HG03558 (cell line): ENCODE measurements around the gene IVD.

Source experiments
- ATAC-seq: cut with Tn5 transposase; IDR thresholded peaks from one replicate; pipeline ENCODE4 v1.9.1; 2021; ENCODE audit warnings: moderate number of reproducible peaks; ENCODE audit not compliant: unreplicated experiment; ENCODE audit errors: extremely low read depth

IVD gene

DNA sequence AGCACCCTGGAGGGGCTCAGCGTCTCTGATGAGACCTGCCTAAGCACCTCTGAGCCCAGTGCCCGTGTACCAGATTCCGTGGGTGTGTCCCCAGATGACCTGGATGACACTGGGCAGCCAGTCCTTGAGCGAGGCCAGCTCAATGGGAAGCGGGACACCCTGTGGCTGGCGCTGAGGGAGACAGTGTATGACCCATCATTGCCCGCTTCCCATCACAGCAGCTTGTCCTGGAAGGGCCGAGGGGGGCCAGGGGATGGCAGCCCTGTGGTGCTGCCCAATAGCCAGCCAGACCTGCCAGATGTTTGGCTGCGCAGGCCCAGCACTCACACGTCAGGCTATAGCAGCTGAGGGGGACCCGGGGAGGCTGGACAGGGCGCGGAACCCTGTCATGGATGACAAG lies 35.6 kb upstream of the IVD start:
- ATAC-seq, result no peak

DNA sequence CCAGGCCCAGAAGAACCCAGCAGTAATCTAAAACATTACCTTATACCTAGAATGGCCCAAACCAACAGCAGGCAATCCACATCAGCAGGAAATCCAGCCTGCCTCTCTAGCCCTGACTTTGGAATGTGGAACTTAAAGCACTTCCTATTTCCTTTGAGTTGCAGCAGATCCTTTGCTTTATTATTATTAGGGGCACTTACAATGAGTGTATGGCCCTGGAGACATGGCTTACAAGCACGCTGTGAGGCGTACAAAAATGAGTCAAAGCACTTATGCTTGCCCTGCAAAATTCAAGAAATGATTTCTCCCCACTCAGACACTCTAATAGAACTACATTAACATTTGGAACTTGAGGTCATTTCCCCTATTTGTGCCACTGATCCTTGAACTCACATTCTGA lies 32.6 kb upstream of the IVD start:
- ATAC-seq, result no peak

DNA sequence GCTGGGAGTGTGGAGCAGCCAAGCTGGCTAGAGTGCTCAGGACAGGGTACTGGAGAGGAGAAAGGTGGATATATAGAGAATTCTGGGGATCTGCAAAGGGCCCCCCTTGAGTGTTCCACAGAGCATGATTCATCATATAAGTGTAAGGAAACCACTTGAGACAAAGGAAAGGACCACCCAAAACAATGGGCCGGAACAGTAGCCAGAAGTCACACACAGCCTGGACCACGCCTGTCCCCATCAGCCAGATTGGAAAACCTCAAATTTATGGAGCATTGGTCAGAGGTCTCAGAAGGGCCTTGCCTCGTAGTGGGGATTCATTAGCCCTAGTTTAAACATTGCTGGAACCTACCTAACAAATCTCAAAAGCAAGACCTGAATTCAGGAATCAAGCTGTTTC lies 28.0 kb upstream of the IVD start:
- no peak for ATAC-seq

DNA sequence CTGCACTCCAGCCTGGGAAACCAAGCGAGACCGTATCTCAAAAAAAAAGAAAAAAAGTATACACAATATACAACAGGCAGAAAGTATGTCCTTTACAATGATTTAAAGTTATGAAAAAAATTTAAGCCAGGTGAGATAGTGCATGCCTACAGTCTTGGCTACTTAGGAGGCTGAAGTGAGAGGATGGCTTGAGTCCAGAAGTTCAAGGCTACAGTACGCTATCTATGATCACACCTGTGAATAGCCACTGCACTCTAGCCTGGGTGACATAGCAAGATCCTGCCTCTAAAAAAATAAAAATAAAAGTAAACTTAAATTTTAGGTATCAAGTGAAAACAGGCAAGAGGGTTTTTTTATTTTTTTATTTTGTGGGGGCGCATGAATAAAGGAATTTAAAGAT lies 26.2 kb upstream of the IVD start:
- ATAC-seq, result no peak

DNA sequence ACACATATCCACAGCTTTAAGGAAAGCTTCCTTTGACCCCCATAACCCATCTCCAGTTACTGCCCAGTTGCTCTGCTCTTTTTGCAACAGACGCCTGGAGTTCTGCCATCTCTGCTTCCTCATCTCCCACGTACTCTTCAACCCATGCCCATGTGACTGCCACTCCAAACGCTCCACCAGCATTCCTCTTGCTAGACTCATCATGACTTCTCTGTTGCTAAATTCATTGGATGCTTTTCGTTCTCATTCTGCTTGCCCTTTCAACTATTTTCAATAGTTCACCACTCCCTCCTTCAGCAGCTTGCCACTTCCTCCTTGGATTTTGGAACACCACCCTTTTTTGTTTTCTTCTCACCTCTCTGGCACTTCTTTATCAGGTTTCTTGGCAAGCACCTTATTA lies 25.7 kb upstream of the IVD start:
- ATAC-seq, result no peak

DNA sequence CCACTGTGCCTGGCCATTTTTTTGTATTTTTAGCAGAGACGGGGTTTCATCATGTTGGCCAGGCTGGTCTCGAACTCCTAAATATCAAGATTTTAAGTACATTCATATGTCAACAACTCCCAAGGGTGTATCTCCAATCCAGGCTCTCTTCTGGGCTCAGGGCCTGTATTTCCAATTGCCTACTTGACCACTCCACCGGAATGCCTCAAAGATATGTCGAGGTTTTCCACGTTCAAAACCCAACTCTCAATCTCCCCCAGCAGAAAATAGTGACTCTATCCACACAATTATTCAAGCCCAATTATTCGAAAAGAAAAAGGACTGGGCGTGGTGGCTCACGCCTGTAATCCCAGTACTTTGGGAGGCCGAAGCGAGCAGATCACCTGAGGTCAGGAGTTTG lies 25.0 kb upstream of the IVD start:
- no peak for ATAC-seq

DNA sequence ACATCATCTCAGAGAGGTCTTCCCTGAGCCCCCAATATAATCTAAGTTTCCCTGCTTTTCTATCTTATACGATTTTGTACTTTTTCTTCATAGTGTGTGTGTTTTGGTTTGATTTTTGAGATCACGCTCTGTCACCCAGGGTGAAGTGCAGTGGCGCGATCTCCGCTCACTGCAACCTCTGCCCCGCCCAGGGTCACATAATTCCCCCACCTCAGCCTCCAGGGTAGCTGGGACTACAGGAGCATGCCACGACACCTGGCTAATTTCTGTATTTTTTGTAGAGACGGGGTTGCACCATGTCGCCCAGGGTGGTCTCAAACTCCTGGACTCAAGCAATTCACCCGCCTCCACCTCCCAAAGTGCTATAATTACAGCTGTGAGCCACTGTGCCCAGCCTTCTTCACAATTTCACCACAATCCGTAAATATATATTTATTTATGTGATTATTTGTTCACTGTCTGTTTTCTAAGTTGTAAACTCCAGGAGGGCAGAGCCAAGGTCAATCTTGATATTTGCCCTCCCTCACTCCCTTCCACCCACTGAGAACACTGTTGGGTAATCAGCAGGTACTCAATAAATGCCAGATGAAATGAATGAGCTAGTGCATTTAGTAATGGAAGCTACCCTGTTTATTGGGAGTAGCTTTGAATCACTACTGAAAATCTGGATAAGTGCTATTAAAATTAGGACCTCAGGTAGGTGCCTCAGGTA lies 23.6 kb upstream of the IVD start:
- ATAC-seq, result no peak

DNA sequence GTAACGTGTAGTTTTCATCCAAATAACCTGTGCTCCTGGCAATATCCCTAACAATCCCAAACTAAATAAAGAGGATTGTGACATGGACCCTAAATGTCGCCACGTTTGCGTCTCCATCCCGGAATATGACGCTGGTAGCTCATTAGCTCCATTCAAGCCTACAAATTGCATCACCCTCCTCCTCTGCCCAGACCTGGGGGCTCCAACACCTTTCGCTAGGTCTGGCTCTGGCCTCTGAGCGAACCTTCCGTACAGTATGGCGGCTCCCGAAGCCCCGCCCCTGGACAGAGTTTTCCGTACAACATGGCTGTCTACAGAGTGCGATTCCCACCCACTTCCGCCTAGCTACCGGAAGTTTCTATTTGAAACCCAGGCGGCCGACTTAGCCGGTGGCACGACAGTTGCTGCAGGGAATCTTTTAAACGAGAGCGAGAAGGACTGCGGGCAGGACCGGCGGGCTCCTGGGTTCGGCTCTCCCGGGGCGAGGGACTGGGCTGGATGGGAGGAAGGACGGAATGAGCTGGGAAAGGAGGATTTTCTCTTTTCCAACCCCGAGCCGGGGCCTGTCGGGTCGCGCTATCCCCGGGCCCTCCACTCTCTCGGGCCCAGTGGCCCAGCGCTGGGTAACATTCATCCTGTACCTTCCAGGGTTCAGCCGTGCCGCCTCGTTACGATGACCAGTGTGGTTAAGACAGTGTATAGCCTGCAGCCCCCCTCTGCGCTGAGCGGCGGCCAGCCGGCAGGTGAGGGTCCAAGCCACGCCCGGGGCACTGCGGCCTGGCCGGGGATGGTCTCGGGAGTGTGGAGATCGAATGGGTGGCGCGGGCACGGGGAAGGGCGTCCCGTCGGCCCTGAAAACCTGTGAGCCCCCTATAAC lies 22.8 kb upstream of the IVD start, which contains the start of gene KNSTRN:
Gene KNSTRN (plus strand): TSS at position 142 of the 877 bp plus-strand sequence. CDS start 115 bp downstream, at position 257.
- peak; percentile 74 for ATAC-seq

DNA sequence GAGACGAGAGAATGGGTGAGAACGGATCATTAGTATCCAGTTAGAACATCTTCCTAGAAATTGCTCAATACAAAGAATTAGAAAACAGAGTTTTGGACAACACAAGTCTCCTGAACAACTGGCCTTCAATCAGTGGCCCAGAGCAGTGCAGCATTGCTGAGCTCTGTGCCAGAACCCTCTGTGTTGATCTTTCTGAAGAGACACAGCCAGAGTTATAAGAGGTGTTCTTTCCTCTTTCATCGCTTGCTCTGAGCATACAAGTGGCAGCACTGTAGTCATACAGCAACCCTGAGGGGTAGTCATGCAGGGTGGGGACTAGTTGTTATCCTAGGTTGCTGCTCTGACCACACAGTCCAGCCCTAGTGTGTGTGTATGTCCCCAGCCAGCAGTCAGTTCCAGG lies 19.1 kb upstream of the IVD start:
- ATAC-seq, result no peak

DNA sequence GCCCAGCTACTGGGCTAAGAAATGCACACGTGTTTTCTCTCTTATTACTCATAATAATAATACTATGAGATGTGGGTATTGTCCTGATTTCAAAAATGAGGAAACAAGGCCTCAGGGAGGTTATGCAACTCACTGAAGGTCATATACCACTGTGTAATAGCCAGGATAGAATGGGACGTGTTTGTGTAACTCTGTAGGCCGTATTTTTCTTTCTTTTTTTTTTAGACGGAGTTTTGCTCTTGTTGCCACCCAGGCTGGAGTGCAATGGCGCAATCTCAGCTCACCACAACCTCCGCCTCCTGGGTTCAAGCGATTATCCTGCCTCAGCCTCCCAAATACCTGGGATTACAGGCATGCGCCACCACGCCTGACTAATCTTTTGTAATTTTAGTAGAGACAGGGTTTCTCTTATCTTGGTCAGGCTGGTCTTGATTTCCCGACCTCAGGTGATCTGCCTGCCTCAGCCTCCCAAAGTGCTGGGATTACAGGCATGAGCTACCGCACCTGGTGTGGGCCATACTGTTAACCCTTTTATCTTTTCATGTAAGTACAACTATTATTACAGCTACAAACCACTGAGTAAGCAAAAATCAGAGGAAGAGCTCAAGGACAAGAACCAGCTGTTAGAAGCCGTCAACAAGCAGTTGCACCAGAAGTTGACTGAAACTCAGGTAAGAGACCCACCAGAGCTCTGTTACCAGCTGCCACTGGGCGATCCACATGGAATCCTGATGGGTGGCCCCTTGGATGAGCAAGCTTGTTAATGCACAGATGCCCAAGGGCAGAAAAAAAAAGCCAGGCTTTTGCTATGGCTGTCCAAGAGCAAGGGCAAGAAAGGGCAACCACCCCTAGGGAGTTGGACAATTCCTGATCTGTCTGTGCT lies 16.4 kb upstream of the IVD start:
- ATAC-seq, result no peak

DNA sequence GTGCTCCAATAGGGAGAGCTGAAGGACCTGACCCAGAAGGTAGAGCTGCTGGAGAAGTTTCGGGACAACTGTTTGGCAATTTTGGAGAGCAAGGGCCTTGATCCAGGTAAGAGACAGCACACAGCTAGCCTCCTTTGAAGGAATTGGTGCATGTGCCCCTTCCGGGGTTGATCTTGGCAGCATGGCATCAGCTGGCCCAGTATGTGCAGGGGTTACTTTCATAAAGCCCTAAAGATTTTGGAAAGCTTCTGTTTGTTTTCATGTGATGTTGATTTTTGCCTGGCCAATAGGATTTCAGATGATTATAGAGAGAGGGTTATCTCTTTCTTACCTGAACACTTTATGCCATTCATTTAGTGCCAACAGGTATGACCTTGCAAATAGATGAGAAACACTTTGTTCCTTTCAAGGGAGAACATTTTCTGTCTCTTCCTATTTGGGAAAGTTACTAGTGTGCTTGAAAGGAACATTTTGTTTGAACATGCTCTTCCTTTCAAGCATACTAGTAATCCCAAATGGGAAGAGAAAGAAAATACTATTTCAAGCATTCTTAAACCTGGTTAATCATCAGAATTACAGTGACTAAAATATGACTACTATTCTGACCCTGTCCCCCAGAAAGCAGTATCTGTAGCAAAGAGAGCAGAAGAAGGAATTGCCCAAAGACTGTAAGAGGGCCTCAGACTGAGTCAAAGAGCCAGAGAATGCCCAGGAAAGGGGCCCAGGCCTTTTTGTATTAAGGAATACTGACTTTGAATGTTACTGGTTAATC lies 15.6 kb upstream of the IVD start:
- no peak for ATAC-seq

DNA sequence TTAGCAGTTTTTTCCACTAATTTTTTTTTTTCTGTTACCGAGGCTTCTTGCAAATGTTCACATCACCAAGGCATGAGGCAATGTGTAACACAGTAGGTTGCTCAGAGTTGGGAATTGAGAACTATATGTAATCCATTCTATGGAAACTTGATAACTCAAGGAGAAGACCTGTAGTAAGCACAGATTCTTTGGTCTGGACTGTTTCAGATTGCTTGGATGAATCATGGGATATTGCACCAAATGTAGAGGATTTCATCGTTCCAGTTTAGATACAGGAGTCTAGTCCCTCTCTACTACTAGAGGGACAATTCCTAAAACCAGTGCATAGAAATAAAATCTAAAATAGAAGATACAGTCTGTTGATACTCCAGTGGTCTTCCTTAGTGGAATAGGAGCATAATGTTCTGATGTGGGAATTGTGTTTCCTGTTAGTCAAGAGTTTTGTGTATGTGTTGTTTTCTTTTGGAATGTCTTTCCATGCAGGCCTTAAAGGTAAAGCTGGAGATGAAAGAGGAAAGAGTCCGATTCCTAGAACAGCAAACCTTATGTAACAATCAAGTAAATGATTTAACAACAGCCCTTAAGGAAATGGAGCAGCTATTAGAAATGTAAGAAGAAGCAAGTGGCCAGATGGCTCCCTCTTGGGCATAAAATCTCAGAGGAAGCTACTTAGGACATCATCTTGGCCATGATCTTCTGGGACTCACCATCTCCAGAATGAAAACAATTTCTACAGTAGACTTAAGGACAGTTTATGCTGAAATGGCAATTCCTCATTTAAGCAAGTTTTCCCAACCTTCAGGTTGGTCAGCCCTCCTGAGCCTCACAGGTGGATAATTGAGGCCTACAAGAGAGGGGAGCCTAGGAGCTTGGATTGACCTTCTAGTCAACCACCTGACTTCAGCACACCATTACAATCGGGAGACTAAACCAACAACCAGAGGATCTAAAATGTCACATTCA lies 12.3 kb upstream of the IVD start:
- no peak for ATAC-seq

DNA sequence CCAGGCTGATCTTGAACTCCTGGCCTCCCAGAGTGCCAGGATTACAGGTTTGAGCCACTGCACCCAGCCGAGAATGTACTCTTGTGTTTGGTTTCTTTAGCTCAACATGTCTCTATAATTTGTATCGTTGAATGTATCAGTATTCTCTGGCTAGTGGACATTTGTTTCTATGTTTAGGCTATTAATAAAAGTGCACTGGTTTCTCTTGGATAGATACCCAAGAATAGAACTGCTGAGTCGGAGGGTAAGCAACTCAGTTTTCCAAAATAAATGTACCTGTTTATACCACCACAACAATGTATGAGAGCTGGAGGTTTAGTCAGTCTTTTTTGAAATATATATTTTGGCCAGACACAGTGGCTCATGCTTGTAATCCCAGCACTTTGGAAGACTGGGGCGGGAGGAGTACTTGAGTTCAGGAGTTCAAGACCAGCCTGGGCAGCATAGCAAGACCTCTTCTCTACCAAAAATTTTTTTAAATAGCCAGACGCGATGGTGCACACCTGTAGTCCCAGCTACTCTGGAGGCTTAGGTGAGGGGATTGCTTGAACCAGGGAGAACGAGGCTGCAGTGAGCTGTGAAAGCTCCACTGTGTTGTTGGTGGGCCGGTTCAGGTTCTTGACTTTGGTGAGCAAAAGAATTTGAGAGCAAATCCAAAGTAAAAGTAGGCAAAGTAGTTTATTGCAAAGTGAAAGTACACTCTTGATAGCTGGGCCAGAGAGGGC lies 7.7 kb upstream of the IVD start:
- no peak for ATAC-seq

DNA sequence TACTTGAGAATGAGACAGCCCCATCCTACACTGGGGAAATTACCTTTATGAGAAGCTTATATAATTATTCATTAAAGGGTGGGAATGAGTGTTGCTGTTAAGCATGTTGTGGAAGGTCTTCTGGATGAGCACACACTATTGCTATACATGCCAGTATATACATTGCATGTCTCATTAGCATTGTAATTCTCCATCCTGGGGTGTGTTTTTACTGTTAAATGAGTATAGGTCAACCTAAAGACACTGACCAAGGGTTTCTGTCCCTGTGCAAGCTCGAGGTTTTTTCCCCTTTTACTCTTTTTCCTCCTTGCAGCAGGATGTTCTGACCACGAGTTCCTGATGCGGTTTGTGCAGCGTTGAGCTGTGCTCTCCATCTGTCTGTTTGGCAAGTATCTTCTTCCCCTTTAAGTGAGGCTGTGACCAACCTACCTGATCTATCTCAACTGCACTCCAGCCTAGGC lies 7.2 kb upstream of the IVD start:
- no peak for ATAC-seq

DNA sequence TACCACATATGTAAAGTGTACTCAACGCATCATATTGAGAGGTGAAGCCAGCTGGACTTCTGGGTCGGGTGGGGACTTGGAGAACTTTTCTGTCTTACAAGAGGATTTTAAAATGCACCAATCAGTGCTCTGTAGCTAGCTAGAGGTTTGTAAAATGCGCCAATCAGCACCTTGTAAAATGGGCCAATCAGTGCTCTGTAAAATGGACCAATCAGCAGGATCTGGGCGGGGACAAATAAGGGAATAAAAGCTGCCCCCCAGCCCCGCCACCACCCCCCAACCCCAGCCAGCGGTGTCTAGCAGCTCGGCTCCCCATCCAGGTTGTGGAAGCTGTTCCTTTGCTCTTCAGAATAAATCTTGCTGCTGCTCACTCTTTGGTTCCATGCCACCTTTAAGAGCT lies 6.2 kb upstream of the IVD start:
- ATAC-seq, result no peak

DNA sequence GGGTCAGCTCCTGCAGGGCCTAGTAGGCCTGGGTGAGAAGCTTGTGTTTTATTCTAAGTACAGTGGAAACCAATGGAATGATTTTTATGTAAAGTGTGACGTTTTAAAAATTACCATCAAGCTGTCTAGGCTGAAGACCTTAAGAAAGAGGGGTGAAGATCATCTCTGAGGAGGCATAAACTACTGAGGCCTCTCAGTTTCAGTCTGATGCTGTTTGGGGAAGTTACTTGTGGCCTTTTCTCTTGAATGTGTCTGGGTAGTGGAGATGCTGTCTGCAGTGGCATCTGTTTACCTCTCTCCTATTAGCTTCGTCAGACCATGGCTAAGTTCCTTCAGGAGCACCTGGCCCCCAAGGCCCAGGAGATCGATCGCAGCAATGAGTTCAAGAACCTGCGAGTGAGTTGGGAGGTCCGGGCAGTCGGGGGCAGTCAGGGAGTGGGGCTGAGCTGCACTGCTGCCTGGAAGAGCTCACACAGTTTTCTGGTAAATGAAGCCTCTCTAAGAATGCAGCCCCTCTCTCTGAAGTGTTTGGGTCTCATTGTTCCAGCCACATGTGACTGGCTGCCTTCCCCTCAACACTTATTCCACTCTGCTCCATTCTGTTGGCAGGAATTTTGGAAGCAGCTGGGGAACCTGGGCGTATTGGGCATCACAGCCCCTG lies 1.9 kb downstream of the IVD start:
- no peak for ATAC-seq

DNA sequence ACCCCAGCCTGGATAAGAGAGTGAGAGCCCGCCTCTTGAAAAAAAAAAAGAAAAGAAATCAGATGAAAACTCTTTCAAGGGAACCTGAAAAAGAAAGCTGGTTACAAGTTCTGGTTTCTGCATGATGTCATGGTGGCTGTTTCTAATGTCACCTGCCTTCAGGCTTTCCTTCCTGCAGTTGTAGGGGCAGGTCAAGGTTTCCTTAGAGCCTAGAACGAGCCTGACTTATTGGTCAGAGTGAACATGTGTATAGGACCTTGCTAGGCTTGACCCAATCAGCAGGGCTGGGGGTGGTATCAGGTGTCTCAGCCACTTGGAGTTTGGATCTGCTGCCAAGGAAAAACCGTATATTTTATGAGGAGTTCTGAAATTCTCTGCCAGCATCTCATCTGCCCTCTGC lies 3.8 kb downstream of the IVD start:
- no peak for ATAC-seq

DNA sequence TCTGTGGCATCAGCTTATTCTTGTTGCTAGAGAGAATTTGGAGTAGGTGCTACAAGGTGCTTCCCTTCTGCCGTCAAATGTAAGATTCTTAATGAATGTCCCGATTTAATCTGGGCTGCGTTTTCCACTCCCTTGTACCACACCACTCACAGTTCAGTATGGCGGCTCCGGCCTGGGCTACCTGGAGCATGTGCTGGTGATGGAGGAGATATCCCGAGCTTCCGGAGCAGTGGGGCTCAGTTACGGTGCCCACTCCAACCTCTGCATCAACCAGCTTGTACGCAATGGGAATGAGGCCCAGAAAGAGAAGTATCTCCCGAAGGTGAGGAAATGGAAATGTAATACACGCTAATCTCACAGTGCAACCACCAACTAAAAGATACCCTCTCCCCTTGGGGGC lies 4.9 kb downstream of the IVD start:
- ATAC-seq, result no peak
